Measurements from ENCODE around the gene LDB3.

Gene LDB3

GRCh38 chr10:86703176-86703575, 34.9 kb downstream of the LDB3 start:
- H3K27me3 ChIP-seq (ENCODE audit: insufficient read depth, low read length) = no peaks in the 10 kb centered on the region

DNA sequence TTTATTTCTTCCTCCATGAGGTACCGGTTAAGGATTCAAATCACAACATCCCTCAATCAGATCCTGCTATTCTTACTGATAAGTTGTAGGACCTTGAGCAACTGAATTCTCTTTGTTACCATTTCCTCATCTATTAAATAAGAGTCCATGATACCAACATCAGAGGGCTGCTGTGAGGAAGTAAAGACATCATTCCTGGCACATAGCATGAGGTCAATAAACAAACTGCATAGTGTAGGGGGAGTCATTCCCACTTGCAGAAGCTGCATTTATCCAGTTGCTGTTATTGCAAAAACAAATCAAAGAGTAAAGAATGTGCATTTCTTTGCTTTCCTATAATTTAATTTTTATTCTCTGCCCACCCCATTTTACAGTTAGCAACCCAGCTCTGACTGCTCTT, 36.8 kb downstream of the LDB3 start:
- Histone ChIP-seq H3K36me3 (ENCODE audit: insufficient read depth, low read depth, low read length) (no peaks in the 10 kb centered on the region), H3K4me1 (ENCODE audit: insufficient read depth, low read length) (0 out of 2 replicates have a peak, but pooled peaks cover 3% of the 10 kb centered on the region), H3K4me3 (ENCODE audit: low read length) (no peak overlapping the region), H3K9me3 (ENCODE audit: insufficient read depth, low read depth, low read length) (no peaks in the 10 kb centered on the region), H3K27me3 (ENCODE audit: insufficient read depth, low read length) (no peaks in the 10 kb centered on the region), H3K27ac (ENCODE audit: low read length) (no peak overlapping the region), H3K9ac (ENCODE audit: low read depth, low read length) (no peak overlapping the region)

More at GRCh38 chr10:86703176-86703575, 34.9 kb downstream of the LDB3 start:
- H3K27ac ChIP-seq (ENCODE audit: low read length) = no peak overlapping the region
- no peaks in the 10 kb centered on the region for H3K9me3 ChIP-seq (ENCODE audit: insufficient read depth, low read depth, low read length)
- H3K4me3 ChIP-seq (ENCODE audit: low read length) = no peak overlapping the region
- H3K4me1 ChIP-seq (ENCODE audit: insufficient read depth, low read length) = 0 out of 2 replicates have a peak, but pooled peaks cover 3% of the 10 kb centered on the region
- H3K9ac ChIP-seq (ENCODE audit: low read depth, low read length) = no peak overlapping the region
- no peaks in the 10 kb centered on the region for H3K36me3 ChIP-seq (ENCODE audit: insufficient read depth, low read depth, low read length)

- peaks cover 7% of the 10 kb centered on the region; the same call in 1 of the 2 replicates for H3K4me1 ChIP-seq (ENCODE audit: insufficient read depth, low read length)
- no peak overlapping the region for H3K27ac ChIP-seq (ENCODE audit: low read length)
- no peaks in the 10 kb centered on the region for H3K36me3 ChIP-seq (ENCODE audit: insufficient read depth, low read depth, low read length)
- H3K9ac ChIP-seq (ENCODE audit: low read depth, low read length) = no peak overlapping the region
- H3K9me3 ChIP-seq (ENCODE audit: insufficient read depth, low read depth, low read length) = no peaks in the 10 kb centered on the region
- H3K4me3 ChIP-seq (ENCODE audit: low read length) = no peak overlapping the region
- H3K27me3 ChIP-seq (ENCODE audit: insufficient read depth, low read length) = no peaks in the 10 kb centered on the region
Measured at GRCh38 chr10:86705905-86706304, 37.6 kb downstream of the LDB3 start.

GRCh38 chr10:86706401-86706841, 38.1 kb downstream of the LDB3 start:
- H3K27me3 ChIP-seq (ENCODE audit: insufficient read depth, low read length) = no peaks in the 10 kb centered on the region
- no peak overlapping the region for H3K27ac ChIP-seq (ENCODE audit: low read length)
- H3K4me3 ChIP-seq (ENCODE audit: low read length) = no peak overlapping the region
- peaks cover 7% of the 10 kb centered on the region; the same call in 1 of the 2 replicates for H3K4me1 ChIP-seq (ENCODE audit: insufficient read depth, low read length)
- no peak overlapping the region for H3K9ac ChIP-seq (ENCODE audit: low read depth, low read length)
- H3K36me3 ChIP-seq (ENCODE audit: insufficient read depth, low read depth, low read length) = no peaks in the 10 kb centered on the region
- H3K9me3 ChIP-seq (ENCODE audit: insufficient read depth, low read depth, low read length) = no peaks in the 10 kb centered on the region

- no peaks in the 10 kb centered on the region for H3K9me3 ChIP-seq (ENCODE audit: insufficient read depth, low read depth, low read length)
- H3K4me1 ChIP-seq (ENCODE audit: insufficient read depth, low read length) = peaks cover 7% of the 10 kb centered on the region; the same call in 1 of the 2 replicates
- H3K4me3 ChIP-seq (ENCODE audit: low read length) = no peak overlapping the region
- no peak overlapping the region for H3K9ac ChIP-seq (ENCODE audit: low read depth, low read length)
- H3K27me3 ChIP-seq (ENCODE audit: insufficient read depth, low read length) = no peaks in the 10 kb centered on the region
- no peaks in the 10 kb centered on the region for H3K36me3 ChIP-seq (ENCODE audit: insufficient read depth, low read depth, low read length)
- H3K27ac ChIP-seq (ENCODE audit: low read length) = no peak overlapping the region
Measured at GRCh38 chr10:86706977-86707376, 38.7 kb downstream of the LDB3 start.

DNA sequence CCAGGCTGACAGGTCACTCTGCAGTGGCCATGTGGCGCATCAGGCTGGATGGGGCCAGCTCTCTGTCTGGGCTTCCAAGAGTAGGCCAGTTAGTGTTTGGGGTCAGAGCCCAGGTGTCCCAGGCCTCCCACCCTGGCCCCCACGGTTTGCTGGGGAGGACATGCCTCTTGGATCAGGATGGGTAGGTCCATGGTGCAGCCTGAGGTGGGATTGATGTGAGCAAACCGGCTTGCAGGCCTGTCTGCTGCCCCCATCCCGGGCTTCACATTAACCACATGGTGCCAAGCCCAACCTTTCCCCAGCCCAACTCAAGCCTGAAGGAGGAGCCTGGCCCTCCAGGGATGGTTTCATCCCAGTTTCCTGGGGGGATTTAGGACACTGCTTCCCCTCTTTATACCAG, 39.2 kb downstream of the LDB3 start:
- no peaks in the 10 kb centered on the region for H3K27me3 ChIP-seq (ENCODE audit: insufficient read depth, low read length)
- H3K4me1 ChIP-seq (ENCODE audit: insufficient read depth, low read length) = peaks cover 7% of the 10 kb centered on the region; the same call in 1 of the 2 replicates
- no peak overlapping the region for H3K4me3 ChIP-seq (ENCODE audit: low read length)
- H3K9ac ChIP-seq (ENCODE audit: low read depth, low read length) = no peak overlapping the region
- no peaks in the 10 kb centered on the region for H3K9me3 ChIP-seq (ENCODE audit: insufficient read depth, low read depth, low read length)
- no peak overlapping the region for H3K27ac ChIP-seq (ENCODE audit: low read length)
- H3K36me3 ChIP-seq (ENCODE audit: insufficient read depth, low read depth, low read length) = no peaks in the 10 kb centered on the region

DNA sequence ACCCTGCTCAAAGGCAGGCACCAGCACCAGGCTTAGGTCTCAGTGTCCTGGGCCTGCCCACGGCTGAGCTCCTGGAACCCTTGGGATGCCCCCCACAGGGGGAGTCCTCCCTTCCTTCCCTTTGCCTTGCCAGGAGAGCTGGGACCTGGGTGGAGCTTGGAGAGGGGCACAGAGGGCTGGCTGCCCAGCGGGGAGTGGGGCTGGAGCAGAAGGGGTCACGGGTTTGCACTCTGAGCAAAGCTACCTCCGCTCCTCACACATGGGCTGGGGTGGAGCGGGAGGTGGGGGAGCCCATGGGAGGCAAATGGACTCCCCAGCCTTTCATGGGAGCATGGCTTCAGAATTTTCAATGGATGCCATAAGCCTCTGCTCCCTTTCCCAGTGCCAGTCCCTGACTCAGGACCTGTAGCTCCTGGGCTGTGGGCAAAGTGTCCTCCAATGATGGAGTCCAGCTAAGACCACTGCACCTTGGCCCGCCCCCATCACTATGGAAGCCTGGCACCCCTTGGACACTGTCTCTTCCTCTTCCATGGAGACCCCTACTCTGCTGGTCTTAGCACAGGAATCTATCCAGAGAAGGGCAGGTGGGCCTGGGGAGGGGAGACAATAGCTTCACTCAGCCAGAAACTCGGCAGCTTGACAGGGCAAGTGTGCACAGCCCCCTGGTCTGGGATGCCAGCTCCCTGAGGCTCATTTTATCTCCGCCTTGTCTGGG, 39.9 kb downstream of the LDB3 start:
- H3K9ac ChIP-seq (ENCODE audit: low read depth, low read length) = no peak overlapping the region
- peaks cover 7% of the 10 kb centered on the region; the same call in 1 of the 2 replicates for H3K4me1 ChIP-seq (ENCODE audit: insufficient read depth, low read length)

GRCh38 chr10:86708783-86709380, 40.6 kb downstream of the LDB3 start:
- no peaks in the 10 kb centered on the region for H3K27me3 ChIP-seq (ENCODE audit: insufficient read depth, low read length)
- peaks cover 7% of the 10 kb centered on the region; the same call in 1 of the 2 replicates for H3K4me1 ChIP-seq (ENCODE audit: insufficient read depth, low read length)
- no peak overlapping the region for H3K9ac ChIP-seq (ENCODE audit: low read depth, low read length)
- no peak overlapping the region for H3K4me3 ChIP-seq (ENCODE audit: low read length)
- no peak overlapping the region for H3K27ac ChIP-seq (ENCODE audit: low read length)
- no peaks in the 10 kb centered on the region for H3K36me3 ChIP-seq (ENCODE audit: insufficient read depth, low read depth, low read length)
- H3K9me3 ChIP-seq (ENCODE audit: insufficient read depth, low read depth, low read length) = no peaks in the 10 kb centered on the region

More for the DNA sequence above, 39.9 kb downstream of the LDB3 start:
- Histone ChIP-seq H3K9me3 (ENCODE audit: insufficient read depth, low read depth, low read length) (no peaks in the 10 kb centered on the region), H3K36me3 (ENCODE audit: insufficient read depth, low read depth, low read length) (no peaks in the 10 kb centered on the region), H3K4me3 (ENCODE audit: low read length) (no peak overlapping the region), H3K27ac (ENCODE audit: low read length) (no peak overlapping the region), H3K27me3 (ENCODE audit: insufficient read depth, low read length) (no peaks in the 10 kb centered on the region)

GRCh38 chr10:86709396-86710185, 41.3 kb downstream of the LDB3 start:
- peaks cover 7% of the 10 kb centered on the region; the same call in 1 of the 2 replicates for H3K4me1 ChIP-seq (ENCODE audit: insufficient read depth, low read length)
- no peak overlapping the region for H3K27ac ChIP-seq (ENCODE audit: low read length)
- no peaks in the 10 kb centered on the region for H3K9me3 ChIP-seq (ENCODE audit: insufficient read depth, low read depth, low read length)
- no peaks in the 10 kb centered on the region for H3K36me3 ChIP-seq (ENCODE audit: insufficient read depth, low read depth, low read length)
- no peak overlapping the region for H3K9ac ChIP-seq (ENCODE audit: low read depth, low read length)
- no peaks in the 10 kb centered on the region for H3K27me3 ChIP-seq (ENCODE audit: insufficient read depth, low read length)
- H3K4me3 ChIP-seq (ENCODE audit: low read length) = no peak overlapping the region

DNA sequence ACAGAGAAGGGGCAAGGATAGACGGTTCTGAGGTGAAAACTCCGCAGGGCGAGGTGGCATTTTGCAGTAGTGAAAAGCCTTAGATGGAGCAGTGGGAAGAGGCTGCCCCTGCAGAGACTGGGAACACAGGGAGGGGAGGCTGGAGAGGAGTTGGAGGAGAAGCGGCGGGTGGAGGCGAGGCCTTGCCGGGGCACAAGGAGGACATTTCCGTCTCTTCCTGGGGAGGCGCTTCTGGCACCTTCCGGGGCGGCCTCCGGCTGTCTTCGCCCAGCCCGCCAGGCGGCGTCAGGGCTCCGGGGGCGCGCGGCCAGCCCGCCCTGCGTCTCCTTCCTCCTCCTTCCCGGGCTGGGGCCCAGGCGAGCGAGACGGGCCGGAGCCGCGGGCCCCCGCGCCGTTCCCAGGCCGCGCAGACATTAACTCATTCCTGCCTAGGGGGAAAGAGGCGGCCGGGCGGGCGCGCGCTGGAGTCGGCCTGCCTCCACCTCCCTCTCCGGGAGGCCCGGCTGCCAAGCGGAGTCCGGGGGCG, 42.7 kb downstream of the LDB3 start:
- no peaks in the 10 kb centered on the region for H3K27me3 ChIP-seq (ENCODE audit: insufficient read depth, low read length)
- H3K9me3 ChIP-seq (ENCODE audit: insufficient read depth, low read depth, low read length) = no peaks in the 10 kb centered on the region
- H3K4me1 ChIP-seq (ENCODE audit: insufficient read depth, low read length) = peaks cover 6% of the 10 kb centered on the region; the same call in 1 of the 2 replicates
- no peaks in the 10 kb centered on the region for H3K36me3 ChIP-seq (ENCODE audit: insufficient read depth, low read depth, low read length)
- peak overlapping the region; percentile 30 for H3K27ac ChIP-seq (ENCODE audit: low read length)
- peak overlapping the region; percentile 78; the same call in 1 of the 2 replicates for H3K4me3 ChIP-seq (ENCODE audit: low read length)
- H3K9ac ChIP-seq (ENCODE audit: low read depth, low read length) = peak overlapping the region; percentile 57; the same call in 1 of the 2 replicates

All from iPS-20b (cell line).